Adrenal gland (tissue), 12 donors: ENCODE measurements around the gene SHC1. TPM values are rescaled to one million over a fixed set of nuclear protein-coding genes. Genes with fewer than 3 reads are reported as not detected.

Experiments used
- DNase-seq, 7 donors: peaks; one replicate each; pipeline ENCODE4 v3.0.0-alpha.2; 2019 to 2020
- H3K27ac ChIP-seq, 5 donors: fragments of 200-600 bp; sonication (generic) in 4 of 5; 1 replicate in 3 of 5; 2 replicates in 2 of 5; pipeline versions ENCODE4 v1.5.1 to v1.8.0; 2016 to 2020; ENCODE audit warnings: mild to moderate bottlenecking in 1 of 5
- H3K27me3 ChIP-seq: fragments of 200-600 bp; 2 replicates; pipeline ENCODE4 v1.8.0; 2021
- H3K36me3 ChIP-seq, 2 donors: fragments of 200-600 bp; replicated peaks in 1 of 2; 1 replicate in 1 of 2; 2 replicates in 1 of 2; pipeline versions ENCODE4 v1.5.1 to v1.8.0; 2018 to 2022
- H3K4me1 ChIP-seq, 2 donors: fragments of 200-600 bp; replicated peaks in 1 of 2; 1 replicate in 1 of 2; 2 replicates in 1 of 2; pipeline versions ENCODE4 v1.5.1 to v1.8.0; 2018 to 2021
- H3K4me3 ChIP-seq, 4 donors: fragments of 200-600 bp; sonication (generic) in 3 of 4; one replicate each; pipeline ENCODE4 v1.5.1; 2016 to 2018
- H3K9me3 ChIP-seq, 3 donors: fragments of 200-600 bp; sonication (generic) in 1 of 3; replicated peaks in 1 of 3; 1 replicate in 2 of 3; 2 replicates in 1 of 3; pipeline versions ENCODE4 v1.5.1 to v1.8.0; 2016 to 2021
- CTCF ChIP-seq, 6 experiments: fragments of 450-650 bp in 4 of 6; fragments of 200-600 bp in 2 of 6; sonication (generic) in 1 of 6; IDR thresholded peaks; 1 replicate in 5 of 6; 2 replicates in 1 of 6; pipeline versions ENCODE4 v1.5.1 to v1.8.0; 2016 to 2021; ENCODE audit warnings: antibody characterized with exemption in 6 of 6, mild to moderate bottlenecking in 2 of 6, moderate library complexity in 1 of 6
- POLR2A ChIP-seq, 2 donors: fragments of 450-650 bp; IDR thresholded peaks; one replicate each; pipeline ENCODE4 v1.6.1; 2017; ENCODE audit warnings: antibody characterized with exemption in 2 of 2, mild to moderate bottlenecking in 2 of 2, moderate library complexity in 1 of 2
- WGBS, 4 donors: extraction: QIAGEN DNeasy Blood & Tissue Kit in 2 of 4; methylation state at CpG; one replicate each; pipeline versions ENCODE4 v1.1.5 to v1.1.7; 2013 to 2017; 5-methylcytosine and 5-hydroxymethylcytosine counted together
- intact Hi-C, 2 donors: fragments of 100-400 bp; cut with DNase I; formaldehyde crosslinking; loops; one replicate each; pipeline versions ENCODE4 v1.14.1 to v1.15.0; 2022 to 2023
- polyA plus RNA-seq, 3 donors: library from polyadenylated mRNA; stranded (reverse); fragments of 200-250 nt in 2 of 3; fragments of 350-450 nt in 1 of 3; fragmentation: Illumina TruSeq in 1 of 3; extraction: RNeasy Lipid Tissue Mini Kit (QIAGEN cat#74804) in 1 of 3; gene quantifications; one replicate each; pipeline ENCODE4 v1.2.3, GENCODE V29; 2013 to 2014
- total RNA-seq, 9 donors: library from RNA; depleted of rRNA in 4 of 9; stranded (reverse); fragments of >200 nt in 4 of 9; fragments of 120-200 nt in 1 of 9; fragmentation: NEBNext Ultra II Directional in 1 of 9; extraction: Animal tissue kit (Norgen Biotek cat#: 25700) in 1 of 9; gene quantifications; one replicate each; pipeline versions ENCODE4 v1.1.0 to v1.2.4, GENCODE V29; 2013 to 2023
- donor health status: healthy with polysubstance abuse.
- donor health status: Bipolar disorder and iron deficiency.
- donor health status: DM: yes; HTN: yes; CAD: no.
- donor health status: DM: no; HTN: no; CAD: no.
- donor health status: DM: no; HTN: no; CAD: no.
- donor health status: DM: yes; HTN: yes; CAD: no.

The SHC1 gene
- total and polyA plus RNA-seq, 12 donors, result 80.3 to 260 (median 146) TPM

DNA sequence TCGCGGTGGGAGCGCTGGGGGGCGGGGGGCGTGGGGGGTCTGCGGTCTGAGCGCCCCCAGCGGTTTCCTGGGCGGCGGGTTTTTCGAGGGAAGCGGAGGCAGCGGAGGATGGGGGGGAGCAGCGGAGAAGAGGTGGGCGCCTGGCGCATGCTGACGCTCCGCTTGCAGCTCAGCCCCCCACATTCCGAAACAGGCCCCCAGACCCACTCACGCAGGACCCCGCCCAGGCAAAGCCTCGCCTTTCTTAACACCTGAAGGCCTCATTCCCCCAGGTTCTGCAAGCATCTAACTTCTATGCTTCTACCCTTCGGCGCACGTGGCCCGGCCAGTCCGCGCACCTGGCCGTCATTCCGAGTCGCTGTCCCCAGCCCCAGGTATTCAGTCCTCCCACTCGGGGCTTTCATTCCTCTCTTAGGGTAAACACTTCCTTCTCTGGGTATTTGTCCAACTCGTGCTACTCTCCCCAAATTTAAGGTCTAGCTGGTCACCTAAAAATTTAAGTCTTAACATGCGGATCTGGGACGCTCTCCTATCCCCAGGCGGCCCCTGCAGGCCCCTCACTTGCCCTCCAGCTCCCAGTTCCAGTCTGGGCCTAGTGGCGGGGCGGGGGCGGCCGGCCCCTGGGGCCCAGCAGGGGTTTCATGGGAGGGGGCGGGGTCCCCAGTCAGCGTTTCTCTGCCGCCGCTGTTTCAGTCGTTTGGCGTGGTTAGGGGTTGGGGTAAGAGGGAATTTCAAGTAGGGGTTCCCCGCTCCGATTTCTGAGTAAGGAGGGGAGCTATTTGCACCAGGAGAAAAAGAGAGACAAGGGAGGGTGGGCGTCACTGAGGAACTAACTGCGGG, 29.2 kb upstream of the SHC1 start:
- TF ChIP-seq CTCF (IDR thresholded peaks at IDR 0.05), result peak in 1 of 6 experiments; percentile 2
- TF ChIP-seq POLR2A (IDR thresholded peaks at IDR 0.05), result no peak
- intact Hi-C loops, result loop anchor here (5.0 kb wide), 2 partner anchors 32 to 37 kb away; partner anchors contain the start of gene PYGO2 (in 1 of the 2)

DNA sequence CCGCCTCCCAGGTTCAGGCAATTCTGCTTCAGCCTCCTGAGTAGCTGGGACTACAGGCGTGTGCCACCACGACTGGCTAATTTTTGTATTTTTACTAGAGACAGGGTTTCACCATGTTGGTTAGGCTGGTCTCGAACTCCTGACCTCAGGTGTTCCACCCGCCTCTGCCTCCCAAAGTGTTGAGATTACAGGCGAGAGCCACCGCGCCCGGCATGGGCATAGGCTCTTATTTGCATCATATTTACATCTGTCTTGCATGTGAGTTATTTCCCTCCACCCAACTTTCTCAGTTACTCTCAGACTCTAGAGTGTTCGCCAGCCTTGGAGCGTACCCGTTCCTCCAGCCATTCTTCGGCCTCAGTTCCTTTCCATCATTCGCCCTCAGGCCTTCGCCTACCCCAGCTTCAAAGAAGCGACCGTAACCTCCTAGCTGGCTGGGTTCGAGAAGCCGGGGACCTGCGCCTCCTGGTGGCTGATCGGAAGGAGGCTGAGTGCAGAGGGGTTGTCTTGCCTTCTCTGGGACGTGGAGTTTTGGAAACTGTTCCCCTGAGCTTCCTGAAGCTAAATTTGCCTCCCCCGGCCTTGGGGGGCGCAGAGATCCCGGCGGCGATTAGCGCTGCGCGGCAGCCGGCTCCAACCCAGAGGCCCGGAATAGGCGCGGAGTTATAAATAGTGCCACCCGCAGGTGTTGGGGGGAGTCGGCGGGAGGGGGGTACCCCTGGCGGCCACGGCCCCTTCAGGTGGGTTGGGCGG, 28.4 kb upstream of the SHC1 start:
- peak overlapping the region in 1 of 4 donors; percentile 73 for H3K4me3 ChIP-seq
- H3K27me3 ChIP-seq, result no peaks in the 10 kb centered on the region
- intact Hi-C loops, result loop anchor here in 1 of 2 donors (5.0 kb wide), 1 partner anchor 37 kb away; the partner anchor contains the start of gene PYGO2
- peaks cover 16 to 20% of the 10 kb centered on the region in 2 donors for H3K4me1 ChIP-seq
- peak overlapping the region in 3 of 5 donors; percentile 44 to 99 (median 87) for H3K27ac ChIP-seq
- peak; percentile 69 to 83 (median 72) for DNase-seq
- H3K36me3 ChIP-seq, result no peaks in the 10 kb centered on the region
- WGBS, 4 donors, result 13 to 25% (median 13%) methylated on average over 22 to 40 of the region's 40 CpGs
- no peaks in the 10 kb centered on the region for H3K9me3 ChIP-seq
- TF ChIP-seq CTCF (IDR thresholded peaks at IDR 0.05) (peak; percentile 69 to 84 (median 74)), POLR2A (IDR thresholded peaks at IDR 0.05) (no peak)

More for the DNA sequence above, 29.2 kb upstream of the SHC1 start:
- no peaks in the 10 kb centered on the region for H3K27me3 ChIP-seq
- H3K4me1 ChIP-seq, result peaks cover 22 to 26% of the 10 kb centered on the region in 2 donors
- peak overlapping the region in 2 of 4 donors; percentile 64 to 73 for H3K4me3 ChIP-seq
- no peaks in the 10 kb centered on the region for H3K9me3 ChIP-seq
- peak overlapping the region; percentile 55 to 99 (median 94) for H3K27ac ChIP-seq
- 5 to 8% (median 5%) methylated on average over 20 to 50 of the region's 50 CpGs for WGBS, 4 donors
- peak in 2 of 7 donors; percentile 35 to 49 for DNase-seq
- H3K36me3 ChIP-seq, result no peaks in the 10 kb centered on the region

DNA sequence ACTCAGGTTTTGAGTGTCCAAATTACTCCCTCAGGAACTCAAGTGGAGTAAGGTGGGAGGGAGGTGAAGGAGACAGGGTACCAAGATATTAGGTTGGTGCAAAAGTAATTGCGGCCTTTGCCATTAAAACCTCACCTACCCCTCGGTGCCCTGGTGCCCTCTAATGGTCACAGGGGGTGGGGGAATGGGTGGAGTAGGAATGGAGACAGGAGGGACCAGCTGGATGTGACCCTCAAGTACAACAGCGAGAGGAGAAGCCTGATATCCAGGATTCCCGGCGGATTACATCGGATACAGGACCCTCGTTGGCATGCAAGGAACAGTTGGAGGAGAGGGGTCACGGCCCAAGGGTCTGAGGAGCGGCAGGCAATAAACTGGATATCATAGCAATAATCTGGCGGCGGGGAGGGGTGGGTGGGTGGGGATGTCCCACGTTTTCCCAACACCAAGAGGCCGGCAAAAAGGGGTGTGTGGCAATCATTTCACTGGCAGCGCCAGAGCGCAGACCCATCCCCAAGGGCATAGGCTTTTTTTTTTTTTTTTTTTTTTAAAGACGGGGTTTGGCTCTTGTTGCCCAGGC, 27.7 kb upstream of the SHC1 start:
- no peak overlapping the region for H3K27ac ChIP-seq
- peaks cover 16 to 20% of the 10 kb centered on the region in 2 donors for H3K4me1 ChIP-seq
- H3K27me3 ChIP-seq, result no peaks in the 10 kb centered on the region
- WGBS, 4 donors, result 71 to 73% (median 73%) methylated on average over 14 to 16 of the region's 16 CpGs
- H3K9me3 ChIP-seq, result no peaks in the 10 kb centered on the region
- H3K36me3 ChIP-seq, result no peaks in the 10 kb centered on the region
- no peak overlapping the region for H3K4me3 ChIP-seq
- peak in 2 of 7 donors; percentile 25 to 41 for DNase-seq
- intact Hi-C loops, result loop anchor here in 1 of 2 donors (5.0 kb wide), 1 partner anchor 36 kb away; the partner anchor contains the start of gene PYGO2
- peak in 1 of 6 experiments; percentile 14 for TF ChIP-seq CTCF (IDR thresholded peaks at IDR 0.05)
- TF ChIP-seq POLR2A (IDR thresholded peaks at IDR 0.05), result no peak
